ENCODE results near the gene ASIC2.

The ASIC2 gene

GRCh38 chr17:33057564-33057963 lies 235.5 kb downstream of the ASIC2 start:
- no peak for DNase-seq (ENCODE audit: low spot score)

GRCh38 chr17:33056399-33057146 lies 236.5 kb downstream of the ASIC2 start:
- no peak for DNase-seq (ENCODE audit: low spot score)

GRCh38 chr17:33055746-33056145 lies 237.3 kb downstream of the ASIC2 start:
- no peak for DNase-seq (ENCODE audit: low spot score)

GRCh38 chr17:33055171-33055611 lies 237.9 kb downstream of the ASIC2 start:
- no peak for DNase-seq (ENCODE audit: low spot score)

- no peak for DNase-seq (ENCODE audit: low spot score)
These were observed 238.7 kb downstream of the ASIC2 start for GRCh38 chr17:33054412-33054811.

- no peak for DNase-seq (ENCODE audit: low spot score)
These were observed 239.4 kb downstream of the ASIC2 start for GRCh38 chr17:33053676-33054075.

GRCh38 chr17:33052856-33053255 lies 240.2 kb downstream of the ASIC2 start:
- DNase-seq (ENCODE audit: low spot score) = no peak

GRCh38 chr17:33050611-33051140 lies 242.4 kb downstream of the ASIC2 start:
- DNase-seq (ENCODE audit: low spot score) = no peak

GRCh38 chr17:33049781-33050414 lies 243.2 kb downstream of the ASIC2 start:
- peak; percentile 51 for DNase-seq (ENCODE audit: low spot score)

- no peak for DNase-seq (ENCODE audit: low spot score)
These were observed 246.5 kb downstream of the ASIC2 start for GRCh38 chr17:33046361-33047255.

GRCh38 chr17:33045216-33045615 lies 247.9 kb downstream of the ASIC2 start:
- no peak for DNase-seq (ENCODE audit: low spot score)

- DNase-seq (ENCODE audit: low spot score) = no peak
These were observed 248.3 kb downstream of the ASIC2 start for GRCh38 chr17:33044771-33045170.

- no peak for DNase-seq (ENCODE audit: low spot score)
These were observed 252.6 kb downstream of the ASIC2 start for GRCh38 chr17:33040461-33040860.

GRCh38 chr17:33039874-33040273 lies 253.2 kb downstream of the ASIC2 start:
- DNase-seq (ENCODE audit: low spot score) = no peak

- no peak for DNase-seq (ENCODE audit: low spot score)
These were observed 254.4 kb downstream of the ASIC2 start for GRCh38 chr17:33038740-33039139.

GRCh38 chr17:33033176-33033575 lies 259.9 kb downstream of the ASIC2 start:
- DNase-seq (ENCODE audit: low spot score) = no peak

- no peak for DNase-seq (ENCODE audit: low spot score)
These were observed 264.3 kb downstream of the ASIC2 start for GRCh38 chr17:33028778-33029177.

GRCh38 chr17:33028061-33028460 lies 265.0 kb downstream of the ASIC2 start:
- no peak for DNase-seq (ENCODE audit: low spot score)

GRCh38 chr17:33024688-33025486 lies 268.2 kb downstream of the ASIC2 start:
- no peak for DNase-seq (ENCODE audit: low spot score)

- DNase-seq (ENCODE audit: low spot score) = no peak
These were observed 269.3 kb downstream of the ASIC2 start for GRCh38 chr17:33023790-33024189.

GRCh38 chr17:33021731-33022408 lies 271.2 kb downstream of the ASIC2 start:
- DNase-seq (ENCODE audit: low spot score) = no peak

Data from LoVo (cell line).